ENCODE results near the gene TSNAXIP1.

GRCh38 chr16:67814567-67814966, 7.9 kb downstream of the TSNAXIP1 start:
- TF ChIP-seq CTCF (conservative IDR thresholded peaks at IDR 0.05 in 1 of 2, IDR thresholded peaks at IDR 0.05 in 1 of 2; ENCODE audit: extremely low read depth in 1 of 2, insufficient read depth in 1 of 2, low read depth in 1 of 2, low read length in 2 of 2) (no peak), EZH2 (IDR thresholded peaks at IDR 0.05; ENCODE audit: borderline replicate concordance, low read length) (no peak)

Data from mammary epithelial cell (primary cell).